T-helper 2 cell (primary cell): Measurements from ENCODE around the gene IL17C.
A peak's percentile ranks its signal among the peaks of the same experiment; 100 is the strongest.

Experiments used
- DNase-seq, 5 experiments: peaks; one replicate each; pipeline versions ENCODE4 v3.0.0 to v3.0.0-alpha.2; 2012 to 2022

IL17C gene

GRCh38 chr16:88686439-88687253, 48.3 kb downstream of the IL17C start, which contains the start of gene SNAI3:
SNAI3 (minus strand) TSS chr16:88686507; CDS start chr16:88686406, 101 bp downstream.
- peak; percentile 75 to 84 (median 80) for DNase-seq

- no peak for DNase-seq
These were observed 48.8 kb downstream of the IL17C start for GRCh38 chr16:88687254-88687576.

DNA sequence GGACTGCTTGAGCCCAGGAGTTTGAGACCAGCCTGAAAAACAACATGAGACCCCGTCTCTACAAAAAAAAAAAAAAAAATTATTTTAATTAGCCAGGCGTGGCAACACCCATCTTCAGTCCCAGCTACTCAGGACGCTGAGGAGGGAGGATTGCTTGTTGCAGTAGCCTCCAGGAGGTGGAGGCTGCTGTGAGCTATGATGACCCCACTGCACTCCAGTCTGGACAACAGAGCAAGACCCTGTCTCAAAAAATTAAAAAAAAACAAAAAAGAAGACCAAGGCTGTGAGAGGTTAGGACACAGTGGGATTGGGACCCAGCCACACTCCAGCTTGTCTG, 49.3 kb downstream of the IL17C start:
- no peak for DNase-seq

DNA sequence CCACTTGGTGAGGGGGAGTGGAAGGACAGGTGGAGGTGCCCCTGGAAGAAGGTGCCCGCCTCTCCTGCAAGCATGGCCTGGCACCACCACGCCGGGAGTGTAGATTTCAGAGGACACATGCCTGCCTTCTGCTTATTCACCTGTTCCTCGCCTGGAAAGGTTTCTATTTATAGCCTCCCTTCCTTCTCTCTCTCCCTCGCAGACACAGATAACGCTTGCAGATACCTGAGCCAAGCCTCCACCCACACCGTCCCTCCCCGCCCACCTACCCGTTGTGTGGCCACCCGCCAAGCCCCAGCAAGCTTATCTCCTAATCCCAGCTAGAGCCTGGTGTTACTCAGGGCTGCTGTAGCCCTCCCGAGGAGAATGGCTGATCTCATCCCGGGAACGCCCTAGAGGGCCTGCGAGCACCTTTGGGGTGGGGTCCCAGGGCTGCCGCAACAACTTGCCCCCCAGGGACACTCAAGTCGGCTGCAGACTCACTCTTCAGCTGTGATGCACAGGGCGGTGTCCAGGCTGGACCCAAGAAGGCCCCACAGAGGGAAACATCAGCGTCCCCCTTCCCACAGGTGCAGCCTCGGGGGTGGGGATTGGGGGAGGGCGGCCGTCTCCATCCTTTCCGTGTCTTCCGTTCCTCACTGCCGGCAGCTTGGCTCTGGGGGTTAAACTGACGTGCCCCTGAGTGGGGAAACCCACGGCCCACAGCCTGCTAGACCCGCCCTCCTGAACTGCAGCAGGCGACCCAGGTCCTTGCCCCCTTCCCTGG, 49.8 kb downstream of the IL17C start:
- DNase-seq = no peak
